ENCODE data around the gene RRAS2. TPM values are rescaled to one million over a fixed set of nuclear protein-coding genes. Genes with fewer than 3 reads are reported as not detected.
"Not testable (repeated sequence)": the region's sequence is repeated elsewhere in the genome, so short reads cannot be mapped to it uniquely, and the experiment has no call there.

RRAS2 gene
- polyA plus RNA-seq, 4 donors: 52.4 to 64.9 (median 60.8) TPM

DNA sequence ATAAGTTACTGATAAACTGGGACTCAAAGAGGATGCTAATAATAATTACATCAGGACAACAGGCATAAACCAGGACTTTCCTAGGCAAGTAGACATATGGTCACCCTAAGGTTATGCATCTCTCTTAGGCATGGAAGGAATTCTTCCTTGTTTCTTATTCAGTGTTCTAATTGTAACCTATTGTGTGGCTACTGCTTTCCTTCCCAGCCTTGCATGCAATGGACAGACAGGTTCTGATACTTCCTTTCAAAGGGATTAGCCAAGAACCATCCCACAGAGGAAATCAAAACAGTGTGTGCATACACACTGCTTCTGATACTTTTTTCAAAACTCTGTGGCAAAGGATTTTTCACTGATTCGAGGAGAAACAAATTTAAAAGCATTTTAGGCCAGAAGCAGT, 48.3 kb downstream of the RRAS2 start:
- DNase-seq (ENCODE audit: low read depth in 4 of 4, low spot score in 3 of 4): no peak

DNA sequence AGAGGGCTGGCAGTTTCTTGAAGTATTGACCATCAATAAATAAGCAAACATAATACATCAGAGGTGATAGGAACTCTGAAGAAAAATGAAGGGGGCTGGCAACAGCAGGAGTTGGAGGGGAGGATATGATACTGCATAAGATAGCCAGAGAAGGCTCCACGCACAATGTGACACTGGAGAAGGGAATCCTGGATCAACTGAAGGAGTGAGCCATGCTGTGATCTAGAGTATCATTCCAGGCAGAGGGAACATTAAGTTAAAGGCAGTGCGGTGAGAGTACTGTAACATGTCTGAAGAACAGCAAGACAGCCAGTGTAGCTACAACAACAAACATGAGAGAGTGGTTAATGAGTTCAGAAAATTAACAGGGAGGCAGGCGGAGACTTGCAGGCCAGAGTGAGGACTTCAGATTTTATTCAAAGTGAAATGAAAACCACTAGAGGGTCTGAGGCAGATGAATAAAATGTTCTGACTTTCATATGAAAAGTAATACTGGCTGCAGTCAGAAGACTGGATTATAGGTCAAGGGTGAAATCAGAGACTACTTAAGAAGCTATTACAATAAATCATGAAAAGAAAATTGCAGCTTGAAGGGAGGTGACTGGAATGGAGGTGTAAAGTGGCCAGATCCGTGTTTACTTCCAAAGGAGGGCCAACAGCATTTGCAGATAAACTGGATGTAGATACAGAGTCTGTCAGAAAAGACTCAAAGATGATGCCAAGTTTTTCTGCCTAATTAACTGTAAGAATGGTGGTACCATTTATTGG, 49.4 kb downstream of the RRAS2 start:
- peak in 1 of 4 donors; percentile 10 for DNase-seq (ENCODE audit: low read depth in 4 of 4, low spot score in 3 of 4)

DNA sequence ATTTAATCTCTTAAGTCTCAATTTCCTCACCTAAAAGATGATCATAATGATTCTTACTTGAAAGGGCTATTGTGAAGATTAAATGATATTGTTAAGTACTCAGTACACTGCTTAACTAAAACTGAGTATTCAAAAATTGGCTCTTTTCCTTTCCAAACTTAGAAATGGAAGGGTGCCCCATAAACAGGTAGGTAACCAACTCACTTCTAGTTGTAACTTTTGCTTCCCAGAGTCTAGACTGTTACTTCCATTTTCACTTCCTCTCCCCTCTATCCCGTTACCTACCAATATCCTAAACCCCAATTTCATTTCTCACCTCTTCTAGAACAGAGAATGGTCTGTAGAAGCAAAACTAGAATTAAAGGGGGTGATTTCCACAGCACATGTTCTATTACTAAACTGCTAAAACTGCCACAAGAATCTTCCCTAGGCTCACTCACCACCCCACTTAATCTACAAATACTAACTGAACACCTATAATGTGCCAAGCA, 50.0 kb downstream of the RRAS2 start:
- DNase-seq (ENCODE audit: low read depth in 4 of 4, low spot score in 3 of 4): no peak

- peak in 1 of 4 donors; percentile 16 for DNase-seq (ENCODE audit: low read depth in 4 of 4, low spot score in 3 of 4)
These were observed 50.7 kb downstream of the RRAS2 start for GRCh38 chr11:14308114-14308896.

- no peak for DNase-seq (ENCODE audit: low read depth in 4 of 4, low spot score in 3 of 4)
These were observed 52.5 kb downstream of the RRAS2 start for GRCh38 chr11:14306481-14306880.

GRCh38 chr11:14305649-14306048, 53.3 kb downstream of the RRAS2 start:
- no peak for DNase-seq (ENCODE audit: low read depth in 4 of 4, low spot score in 3 of 4)

DNA sequence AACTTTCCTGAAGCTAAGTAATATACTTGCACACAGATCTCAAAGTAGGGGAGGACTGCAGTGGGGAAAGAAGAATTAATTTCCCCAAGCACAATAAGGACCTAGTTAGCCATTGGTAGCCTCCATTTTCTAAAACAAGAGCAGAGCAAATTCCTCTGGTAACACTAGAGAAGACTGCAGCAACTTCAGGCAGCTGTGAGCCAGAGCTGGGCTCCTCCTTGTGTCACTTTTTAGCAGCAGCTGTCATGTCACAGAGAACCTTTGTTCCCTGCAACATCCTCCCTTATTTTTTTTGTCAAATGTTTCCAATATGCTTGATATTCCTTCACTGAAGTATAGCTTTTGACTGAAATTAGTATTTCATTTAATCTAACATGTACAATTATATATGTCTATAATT, 54.4 kb downstream of the RRAS2 start:
- DNase-seq (ENCODE audit: low read depth in 4 of 4, low spot score in 3 of 4): no peak

DNA sequence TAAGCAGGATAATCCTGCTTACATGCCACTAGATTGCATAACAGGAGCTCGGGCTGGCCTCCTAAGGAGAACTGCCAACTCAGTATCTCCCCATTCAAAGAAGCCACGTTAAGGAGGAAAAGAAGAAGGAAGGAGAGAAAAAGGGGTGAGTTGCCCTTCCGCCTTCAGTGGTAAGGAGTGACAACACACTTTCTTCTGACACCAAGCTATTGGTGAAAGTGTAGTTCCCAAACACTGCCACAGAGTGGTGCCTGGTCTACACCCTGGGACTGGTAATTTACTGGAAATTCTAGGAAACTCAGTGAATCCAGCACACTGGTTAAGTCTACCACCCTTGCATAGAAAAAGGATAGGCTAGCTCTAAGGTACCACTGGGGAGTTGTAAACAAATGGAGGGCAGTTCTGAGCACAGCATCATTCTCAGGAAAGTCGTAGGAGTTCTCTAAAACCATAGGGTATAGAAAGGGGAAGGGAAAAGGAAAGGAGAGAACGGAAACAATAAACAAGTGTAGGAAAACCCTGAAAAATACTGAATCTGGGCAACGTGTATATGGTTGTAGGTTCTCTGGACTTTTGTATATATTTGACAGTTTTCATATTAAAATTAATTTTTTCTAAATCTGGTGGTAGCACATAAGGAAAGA, 58.2 kb downstream of the RRAS2 start:
- DNase-seq (ENCODE audit: low read depth in 4 of 4, low spot score in 3 of 4): peak; percentile 18 to 39 (median 30)

DNA sequence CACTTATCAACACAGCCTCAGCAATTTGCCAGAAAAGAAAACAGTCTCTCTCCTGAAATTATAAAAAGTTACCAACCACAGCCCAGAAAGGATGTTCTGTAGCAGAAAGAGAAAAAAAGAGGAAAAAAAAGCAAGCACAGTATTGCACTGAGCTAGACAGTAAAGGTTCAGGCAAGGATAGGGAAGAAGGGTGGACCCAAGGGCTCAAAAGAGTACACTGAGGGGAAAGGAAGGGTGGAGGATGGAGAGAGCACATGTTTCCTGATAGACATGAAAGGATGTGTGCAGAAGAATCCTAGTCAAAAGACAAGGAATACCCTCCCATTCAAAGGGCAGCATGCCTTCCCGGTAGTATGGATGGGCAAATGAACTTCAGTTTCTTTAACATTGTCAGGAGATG, 59.1 kb downstream of the RRAS2 start:
- DNase-seq (ENCODE audit: low read depth in 4 of 4, low spot score in 3 of 4): no peak

GRCh38 chr11:14290422-14290821, 68.6 kb downstream of the RRAS2 start:
- no peak for DNase-seq (ENCODE audit: low read depth in 4 of 4, low spot score in 3 of 4)

- DNase-seq (ENCODE audit: low read depth in 4 of 4, low spot score in 3 of 4): no peak
These were observed 70.6 kb downstream of the RRAS2 start for GRCh38 chr11:14288189-14288935.

DNA sequence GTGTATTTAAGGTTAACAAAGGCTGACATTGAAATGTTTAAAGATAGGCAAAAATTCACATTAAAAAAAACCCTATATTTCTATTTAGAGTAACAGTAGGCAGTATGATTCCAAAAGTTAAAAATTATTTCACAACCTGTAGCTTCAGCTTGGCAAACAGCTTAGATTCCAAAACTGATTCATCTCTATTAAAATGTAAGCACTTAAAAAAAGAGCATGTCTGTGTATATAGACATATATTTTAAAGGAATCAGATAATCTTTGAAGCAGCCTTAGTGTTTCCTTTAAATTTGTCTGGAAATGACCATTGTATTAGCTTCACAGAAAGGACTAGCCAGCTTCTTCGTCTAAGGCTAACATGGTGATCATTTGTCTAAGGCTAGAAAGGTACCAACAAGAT, 80.1 kb downstream of the RRAS2 start:
- DNase-seq (ENCODE audit: low read depth in 4 of 4, low spot score in 3 of 4): not testable (repeated sequence)

DNA sequence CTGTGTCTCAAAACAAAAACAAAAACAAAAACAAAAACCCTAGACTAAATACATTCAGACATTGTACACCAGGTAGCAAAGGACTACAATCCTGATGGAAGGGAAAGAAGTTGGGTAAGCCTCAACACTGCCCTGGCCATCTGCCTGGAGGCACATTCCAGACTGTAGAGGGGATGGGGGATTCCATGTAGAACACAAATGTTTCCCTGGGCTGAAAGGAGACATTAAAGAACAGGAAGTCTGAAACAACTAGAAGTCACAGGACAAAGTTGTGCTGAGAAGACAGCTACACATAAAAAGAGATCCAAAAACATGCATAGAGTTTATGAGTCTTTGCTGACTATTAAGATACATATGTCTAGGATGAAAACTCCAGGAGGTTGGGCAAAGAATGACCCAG, 83.9 kb downstream of the RRAS2 start:
- DNase-seq (ENCODE audit: low read depth in 4 of 4, low spot score in 3 of 4): no peak

DNA sequence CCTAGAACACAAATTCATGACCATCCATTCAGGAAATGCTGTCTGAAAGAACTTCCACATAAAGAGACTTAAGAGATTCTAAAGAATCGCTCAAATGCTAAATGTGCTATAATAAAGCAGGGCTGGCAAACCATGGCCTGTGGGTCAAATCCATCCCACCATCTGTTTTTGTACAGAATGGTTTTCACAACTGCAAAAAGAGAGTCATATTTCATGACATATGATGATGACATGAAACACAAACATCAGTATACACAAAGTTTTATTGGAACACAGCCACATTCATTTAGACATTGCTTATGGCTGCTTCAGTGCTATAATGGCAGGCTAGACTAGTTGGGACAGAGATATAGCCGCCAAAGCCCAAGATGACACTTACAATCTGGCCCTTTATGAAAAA, 85.1 kb downstream of the RRAS2 start:
- DNase-seq (ENCODE audit: low read depth in 4 of 4, low spot score in 3 of 4): no peak

GRCh38 chr11:14270690-14271542, 88.1 kb downstream of the RRAS2 start:
- DNase-seq (ENCODE audit: low read depth in 4 of 4, low spot score in 3 of 4): no peak

DNA sequence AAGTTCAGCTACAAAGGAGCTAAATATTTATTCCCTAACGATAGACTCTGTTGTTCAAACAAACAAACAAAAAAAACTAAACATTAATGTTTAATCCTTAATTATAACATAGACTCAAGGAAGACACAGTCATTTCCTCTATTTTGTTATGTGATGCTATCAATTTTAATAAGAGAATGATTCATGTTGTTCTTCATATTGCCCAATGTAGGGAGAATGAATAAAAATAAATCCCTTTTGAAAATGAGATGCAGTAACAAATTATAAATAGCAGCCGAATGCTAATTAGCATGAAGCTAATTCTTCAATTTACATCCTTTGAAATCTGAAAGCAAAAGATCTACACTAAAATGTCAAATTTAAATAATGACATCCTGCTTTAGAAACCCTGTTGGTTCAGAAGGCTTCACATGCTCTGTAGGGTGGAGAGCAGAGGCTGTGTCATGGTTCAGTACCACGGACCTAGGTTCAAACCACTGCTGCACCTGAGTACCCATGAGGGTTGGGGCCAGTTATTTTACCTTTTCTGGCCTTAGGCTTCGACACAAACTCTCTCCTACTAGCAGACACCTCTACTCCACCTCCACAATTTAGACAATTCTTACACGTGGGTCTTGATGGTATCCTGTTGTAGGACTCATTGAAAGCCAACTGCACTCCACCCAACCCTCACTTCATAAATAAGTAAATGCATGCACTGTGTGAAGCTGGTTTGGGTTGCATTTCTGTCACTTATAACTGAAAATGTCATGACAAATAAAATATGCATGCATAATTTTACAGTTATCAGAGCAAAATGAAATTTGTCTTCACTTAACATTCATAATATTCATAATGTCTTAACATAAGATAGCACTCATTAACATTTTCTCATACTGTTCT, 89.0 kb downstream of the RRAS2 start:
- no peak for DNase-seq (ENCODE audit: low read depth in 4 of 4, low spot score in 3 of 4)

DNA sequence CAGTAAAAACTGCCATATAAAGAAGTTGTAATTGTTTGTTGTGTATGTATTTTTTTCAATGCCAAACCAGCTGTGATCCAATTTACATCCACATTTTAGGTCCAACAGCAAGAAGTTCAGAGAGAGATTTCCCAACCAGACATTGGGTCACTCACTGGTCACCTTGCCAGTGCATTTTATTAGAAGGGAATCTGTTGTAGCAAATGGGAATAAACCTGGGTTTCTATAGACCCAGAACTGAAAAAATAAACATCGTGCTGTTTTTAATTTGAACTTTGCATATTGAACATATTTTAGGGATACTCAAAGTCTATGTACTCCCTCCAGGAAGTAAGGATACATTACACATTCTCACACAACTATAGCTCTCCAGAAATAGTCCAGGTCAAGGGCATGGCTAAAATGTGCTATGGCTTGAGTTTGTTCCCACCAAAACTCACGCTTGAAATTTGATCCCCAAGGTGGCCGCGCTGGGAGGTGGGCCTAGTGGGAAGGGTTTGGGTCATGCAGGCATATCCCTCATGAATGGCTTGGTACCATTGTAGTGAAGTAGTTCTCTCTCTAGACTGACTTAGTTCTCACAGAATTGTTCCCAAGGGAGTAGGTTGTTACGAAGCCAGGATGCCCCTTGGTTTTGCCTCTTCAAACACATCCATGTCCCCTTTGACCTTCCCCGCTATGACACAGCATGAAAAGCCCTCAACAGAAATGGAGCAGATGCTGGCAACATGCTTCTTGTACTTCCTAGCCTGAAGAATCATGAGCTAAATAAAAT, 90.9 kb downstream of the RRAS2 start:
- no peak for DNase-seq (ENCODE audit: low read depth in 4 of 4, low spot score in 3 of 4)

DNA sequence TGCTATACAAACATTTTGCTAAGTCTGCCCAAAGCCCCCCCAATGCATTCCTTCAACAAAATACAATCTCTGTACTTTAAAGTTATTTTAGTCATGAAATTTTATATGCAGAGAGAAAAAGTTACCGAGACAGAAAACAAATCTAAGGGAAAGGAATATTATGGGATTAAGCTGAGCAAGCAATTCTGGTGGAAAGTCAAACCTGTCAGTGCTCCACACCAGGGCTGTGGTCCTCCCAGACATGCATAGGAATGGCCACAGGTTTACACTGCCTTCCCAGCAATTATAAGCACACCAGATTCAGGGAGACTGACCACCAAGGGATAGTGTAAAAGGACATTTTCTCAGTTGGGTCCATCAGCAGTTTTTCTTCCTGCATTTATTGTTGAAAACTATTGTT, 92.4 kb downstream of the RRAS2 start:
- no peak for DNase-seq (ENCODE audit: low read depth in 4 of 4, low spot score in 3 of 4)
